RWPE1 (cell line): Measurements from ENCODE around the gene EFNA5.

Experiments used
- CTCF ChIA-PET: fragments of 350-600 bp; sonication (Branson Sonifier 250); formaldehyde crosslinking; extraction: SDS; loops from one replicate; lab custom pipeline; 2021; lab: Yijun Ruan, JAX
- POLR2A ChIA-PET: fragments of 400-600 bp; formaldehyde crosslinking; extraction: SDS; loops from one replicate; lab custom pipeline; 2020; ENCODE audit warnings: antibody characterized with exemption; ENCODE audit not compliant: low non-redundant PET; lab: Yijun Ruan, JAX
- DNase-seq: peaks from one replicate; pipeline ENCODE4 v3.0.0; 2012; ENCODE audit warnings: low spot score
- H3K27ac ChIP-seq: fragments of 450-650 bp; 2 replicates; pipeline ENCODE4 v1.5.1; 2017
- CTCF ChIP-seq: fragments of 450-650 bp; conservative IDR thresholded peaks from 2 replicates; pipeline ENCODE4 v1.5.1; 2017; ENCODE audit warnings: low read depth, mild to moderate bottlenecking

EFNA5 gene

GRCh38 chr5:107639990-107640389, 30.7 kb downstream of the EFNA5 start:
- H3K27ac ChIP-seq: no peak overlapping the region
- TF ChIP-seq CTCF: no peak
- CTCF ChIA-PET: no interaction called here
- POLR2A ChIA-PET: no interaction called here
- no peak for DNase-seq

DNA sequence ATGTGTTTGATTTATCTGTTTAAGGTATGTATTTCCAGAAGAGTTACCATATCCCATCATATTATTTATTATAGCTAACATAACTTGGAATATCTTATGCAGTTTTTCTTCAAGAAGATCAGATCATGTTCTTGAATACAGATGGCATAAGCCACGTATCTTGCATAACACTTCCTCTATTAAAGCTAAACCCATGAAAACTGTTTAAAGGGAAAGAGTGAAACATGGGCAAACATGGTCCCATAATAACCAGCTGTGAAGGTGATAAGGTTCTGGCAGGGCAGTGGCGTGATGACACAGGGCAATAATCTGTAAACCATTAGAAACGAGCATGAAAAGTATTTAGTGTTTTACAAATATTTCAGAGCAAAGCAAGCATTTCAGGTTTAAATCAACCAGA, 34.2 kb downstream of the EFNA5 start:
- no peak for DNase-seq

DNA sequence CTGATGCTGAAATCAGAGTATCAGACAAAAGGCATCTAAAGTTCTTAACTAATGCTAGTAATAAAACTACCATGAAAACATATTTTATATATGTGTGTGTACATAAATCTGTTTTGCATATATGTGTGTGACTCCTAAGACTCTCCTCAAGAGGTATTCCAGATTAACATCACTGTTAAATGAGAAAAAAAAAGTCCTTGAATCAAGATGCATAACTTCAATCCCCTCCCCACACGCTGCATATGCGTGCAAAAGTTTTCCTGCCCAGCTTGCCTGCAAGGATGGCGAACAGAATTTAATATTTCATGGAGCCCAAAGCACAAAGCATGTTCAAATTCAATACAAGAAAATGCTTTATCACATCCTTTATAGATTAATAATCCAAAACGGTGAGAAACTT, 34.7 kb downstream of the EFNA5 start:
- H3K27ac ChIP-seq: no peak overlapping the region
- ChIA-PET POLR2A (no interaction called here), CTCF (interaction anchor here (0.7 kb wide), 1 partner anchor 178 kb away, joined by 3 read pairs; no protein-coding TSS in a partner anchor)
- no peak for TF ChIP-seq CTCF
- no peak for DNase-seq

More for the DNA sequence above, 34.2 kb downstream of the EFNA5 start:
- ChIA-PET CTCF (no interaction called here), POLR2A (no interaction called here)
- H3K27ac ChIP-seq: no peak overlapping the region
- TF ChIP-seq CTCF: no peak

DNA sequence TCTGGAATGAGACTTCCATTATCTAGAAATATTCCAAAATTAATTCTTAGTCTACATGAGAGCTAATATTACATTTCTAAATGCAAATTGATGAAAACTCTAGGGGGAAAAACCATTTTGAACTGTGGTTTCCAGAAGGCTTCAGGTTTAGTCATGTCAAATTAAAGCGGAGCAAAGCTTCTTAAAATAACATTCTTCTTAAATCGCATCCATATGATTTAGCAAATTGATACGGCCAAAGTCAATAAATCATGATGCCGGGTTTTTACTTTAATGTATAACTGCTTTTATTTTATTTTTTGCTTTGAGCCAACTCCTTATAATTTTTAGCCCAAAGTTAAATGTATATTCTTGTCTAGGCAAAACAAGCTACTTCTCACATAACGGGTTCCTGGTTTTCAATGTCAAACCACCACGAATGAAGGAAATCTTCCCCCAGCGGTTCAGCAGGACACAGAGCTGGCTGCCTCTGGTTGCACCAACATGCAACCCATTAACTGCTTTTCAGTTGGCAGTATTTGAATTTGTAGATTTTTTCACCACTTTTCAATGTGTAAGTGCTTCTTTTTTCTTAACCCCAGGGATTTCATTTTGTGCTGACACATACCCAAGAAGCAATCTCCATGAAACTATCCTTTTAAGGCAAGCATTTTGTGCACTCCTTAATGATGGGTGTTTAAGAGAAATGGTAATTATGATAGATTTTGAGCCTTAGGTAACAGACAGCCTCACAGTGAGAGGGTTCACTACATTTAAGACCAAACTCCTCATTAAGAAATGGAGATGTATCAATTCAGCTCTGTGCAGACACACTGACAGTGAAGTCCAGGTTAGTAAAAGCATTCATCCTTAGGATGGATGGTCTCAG, 35.5 kb downstream of the EFNA5 start:
- ChIA-PET POLR2A (no interaction called here), CTCF (interaction anchor here (0.7 kb wide), 1 partner anchor 179 kb away, joined by 3 read pairs; no protein-coding TSS in a partner anchor)
- TF ChIP-seq CTCF: no peak
- DNase-seq: no peak
- no peak overlapping the region for H3K27ac ChIP-seq

DNA sequence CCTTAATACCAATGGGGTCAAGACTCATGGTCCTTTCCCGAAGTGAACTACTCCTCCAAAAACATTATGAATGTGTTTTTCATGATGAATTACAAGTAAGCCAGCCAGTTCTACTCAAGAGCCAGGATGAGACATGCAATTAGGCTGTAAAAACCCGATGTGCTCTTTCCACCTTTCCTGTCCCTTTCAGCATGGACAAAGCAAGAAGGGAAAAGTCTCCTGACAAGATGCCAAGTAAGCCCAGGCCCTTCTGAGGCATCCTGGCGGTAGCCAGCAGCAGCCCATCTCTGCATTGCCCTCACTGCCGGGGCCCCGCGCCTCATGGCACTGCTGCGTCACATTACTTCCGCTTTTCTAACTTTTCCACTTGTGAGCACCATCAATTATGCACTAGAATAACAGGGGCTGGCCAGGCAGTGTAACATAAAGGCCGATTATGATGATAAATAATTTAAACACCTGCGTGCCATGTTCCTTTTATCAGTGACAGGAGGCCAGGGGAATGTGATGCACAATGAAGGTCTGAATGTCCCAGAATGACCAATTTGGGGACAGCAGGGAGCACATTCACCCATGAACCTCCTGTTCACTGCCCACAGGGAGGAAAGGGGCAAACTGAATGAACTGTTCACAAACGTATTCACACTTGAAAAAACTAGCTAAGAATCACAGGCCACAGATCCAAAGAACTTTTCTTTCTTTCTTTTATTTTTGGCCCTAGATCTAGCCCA, 37.4 kb downstream of the EFNA5 start:
- H3K27ac ChIP-seq: no peak overlapping the region
- ChIA-PET POLR2A (no interaction called here), CTCF (interaction anchor here (0.6 kb wide), 1 partner anchor 627 kb away, joined by 3 read pairs; no protein-coding TSS in a partner anchor)
- no peak for TF ChIP-seq CTCF
- no peak for DNase-seq

- POLR2A ChIA-PET: no interaction called here
- H3K27ac ChIP-seq: no peak overlapping the region
- DNase-seq: no peak
- CTCF ChIA-PET: no interaction called here
- TF ChIP-seq CTCF: no peak
Measured at GRCh38 chr5:107631805-107632362, 38.9 kb downstream of the EFNA5 start.
